WTC11 (cell line): Measurements from ENCODE around the gene HAPLN3. TPM values are rescaled to one million over a fixed set of nuclear protein-coding genes. Genes with fewer than 3 reads are reported as not detected.

Experiments used
- ATAC-seq: fragments of 200-7000 bp; cut with Tn5 transposase; 2 replicates; pipeline ENCODE4 v1.10.0; 2021; ENCODE audit warnings: mild to moderate bottlenecking, moderate library complexity
- CTCF ChIA-PET: fragments of 300-600 bp; sonication (Branson Sonifier 250); formaldehyde crosslinking; loops from one replicate; lab custom pipeline; 2021; ENCODE audit warnings: antibody characterized with exemption; lab: Charles Lee
- POLR2A ChIA-PET: fragments of 350-600 bp; sonication (Branson Sonifier 250); formaldehyde crosslinking; loops from one replicate; lab custom pipeline; 2021; ENCODE audit warnings: antibody characterized with exemption; lab: Charles Lee
- DNase-seq: peaks from one replicate; pipeline ENCODE4 v3.0.0; 2021; ENCODE audit warnings: low spot score
- H3K27ac Mint-ChIP-seq: 2 replicates; pipeline ENCODE4 v1.8.0; 2021; ENCODE audit warnings: mixed read lengths
- H3K27me3 Mint-ChIP-seq: 2 replicates; pipeline ENCODE4 v1.8.0; 2021; ENCODE audit warnings: low read depth, mild to moderate bottlenecking, moderate library complexity, mixed read lengths
- H3K36me3 Mint-ChIP-seq: 2 replicates; pipeline ENCODE4 v1.8.0; 2021; ENCODE audit warnings: mixed read lengths
- H3K4me1 Mint-ChIP-seq: 2 replicates; pipeline ENCODE4 v1.8.0; 2022; ENCODE audit warnings: mixed read lengths
- H3K4me3 Mint-ChIP-seq: 2 replicates; pipeline ENCODE4 v1.8.0; 2021; ENCODE audit warnings: mild to moderate bottlenecking, moderate library complexity, mixed read lengths
- H3K9me3 Mint-ChIP-seq: 2 replicates; pipeline ENCODE4 v1.8.0; 2021; ENCODE audit warnings: mixed read lengths
- AR ChIP-seq: fragments of 250-450 bp; sonication (Bioruptor Pico); IDR thresholded peaks from 2 replicates; pipeline ENCODE4 v1.9.0; 2021; ENCODE audit warnings: mild to moderate bottlenecking
- ATF1 ChIP-seq: sonication (generic); formaldehyde crosslinking; IDR thresholded peaks from 2 replicates; pipeline ENCODE4 v1.8.1; 2023; ENCODE audit warnings: mild to moderate bottlenecking, moderate library complexity, missing genetic modification reagents
- ATF2 ChIP-seq: sonication (generic); formaldehyde crosslinking; IDR thresholded peaks from 2 replicates; pipeline ENCODE4 v1.8.1; 2022; ENCODE audit warnings: low read depth, missing genetic modification reagents, borderline replicate concordance
- CDX4 ChIP-seq: fragments of 250-450 bp; sonication (Bioruptor Pico); IDR thresholded peaks from 2 replicates; pipeline ENCODE4 v1.9.0; 2021; ENCODE audit warnings: moderate library complexity, mild to moderate bottlenecking, inconsistent platforms, borderline replicate concordance
- EMX1 ChIP-seq: fragments of 250-450 bp; sonication (Bioruptor Pico); IDR thresholded peaks from 2 replicates; pipeline ENCODE4 v1.8.0; 2021; ENCODE audit warnings: mild to moderate bottlenecking
- ESRRA ChIP-seq: sonication (generic); formaldehyde crosslinking; IDR thresholded peaks from 2 replicates; pipeline ENCODE4 v1.8.1; 2022; ENCODE audit warnings: mild to moderate bottlenecking, missing genetic modification reagents, borderline replicate concordance
- FOXJ3 ChIP-seq: sonication (generic); formaldehyde crosslinking; IDR thresholded peaks from 2 replicates; pipeline ENCODE4 v1.9.0; 2021; ENCODE audit warnings: missing genetic modification reagents, mild to moderate bottlenecking, borderline replicate concordance
- IRF2 ChIP-seq: sonication (generic); formaldehyde crosslinking; IDR thresholded peaks from 2 replicates; pipeline ENCODE4 v1.8.0; 2022; ENCODE audit warnings: low read depth, missing genetic modification reagents, borderline replicate concordance
- NFATC4 ChIP-seq: fragments of 250-450 bp; sonication (Bioruptor Pico); IDR thresholded peaks from 2 replicates; pipeline ENCODE4 v1.9.0; 2021; ENCODE audit warnings: mild to moderate bottlenecking
- PRDM15 ChIP-seq: sonication (generic); formaldehyde crosslinking; IDR thresholded peaks from 2 replicates; pipeline ENCODE4 v1.8.0; 2022; ENCODE audit warnings: missing genetic modification reagents
- RORB ChIP-seq: fragments of 250-450 bp; sonication (Bioruptor Pico); IDR thresholded peaks from 2 replicates; pipeline ENCODE4 v1.9.0; 2021; ENCODE audit warnings: mild to moderate bottlenecking
- TEAD1 ChIP-seq: sonication (generic); formaldehyde crosslinking; IDR thresholded peaks from 2 replicates; pipeline ENCODE4 v1.8.0; 2022; ENCODE audit warnings: mild to moderate bottlenecking, missing genetic modification reagents
- USF1 ChIP-seq: sonication (generic); formaldehyde crosslinking; IDR thresholded peaks from 2 replicates; pipeline ENCODE4 v1.8.0; 2022; ENCODE audit warnings: mild to moderate bottlenecking, missing genetic modification reagents
- USF2 ChIP-seq: sonication (generic); formaldehyde crosslinking; IDR thresholded peaks from 2 replicates; pipeline ENCODE4 v1.8.1; 2023; ENCODE audit warnings: mild to moderate bottlenecking, missing genetic modification reagents, moderate library complexity
- ZNF416 ChIP-seq: fragments of 250-450 bp; sonication (Bioruptor Pico); IDR thresholded peaks from 2 replicates; pipeline ENCODE4 v1.9.0; 2021; ENCODE audit warnings: mild to moderate bottlenecking, inconsistent platforms
- ZNF532 ChIP-seq: fragments of 250-450 bp; sonication (Bioruptor Pico); IDR thresholded peaks from 2 replicates; pipeline ENCODE4 v1.9.0; 2021; ENCODE audit warnings: mild to moderate bottlenecking, borderline replicate concordance
- total RNA-seq: library from RNA; stranded (reverse); gene quantifications from 3 replicates; pipeline ENCODE4 v1.2.3, GENCODE V29; 2021

HAPLN3 gene
- total RNA-seq, 1 experiment from 2014 or later, result 50.6 TPM

GRCh38 chr15:88907111-88907510 lies 11.8 kb upstream of the HAPLN3 start:
- Mint-ChIP-seq H3K4me3 (no peak overlapping the region), H3K4me1 (peaks cover 76% of the 10 kb centered on the region), H3K27me3 (no peaks in the 10 kb centered on the region; the same call in 1 of the 2 replicates), H3K27ac (peak overlapping the region; percentile 72; the same call in 1 of the 2 replicates), H3K36me3 (peaks cover 95% of the 10 kb centered on the region), H3K9me3 (no peaks in the 10 kb centered on the region)
- ATAC-seq, result no peak
- POLR2A ChIA-PET, result no interaction called here
- CTCF ChIA-PET, result interaction anchor here (0.9 to 8.6 kb wide), 3 partner anchors 9 to 264 kb away, joined by 3 to 226 read pairs (median 18); no protein-coding TSS in a partner anchor
- DNase-seq, result no peak
- TF ChIP-seq AR (no peak), USF2 (CRISPR knock-in tag) (no peak), ATF2 (no peak), ESRRA (CRISPR knock-in tag) (no peak), USF1 (CRISPR knock-in tag) (no peak)

- CTCF ChIA-PET, result interaction anchor here (2.3 to 8.6 kb wide), 4 partner anchors 11 to 265 kb away, joined by 13 to 226 read pairs (median 41); partner anchors contain the start of gene HAPLN3
- no peaks in the 10 kb centered on the region; the same call in 1 of the 2 replicates for H3K27me3 Mint-ChIP-seq
- H3K9me3 Mint-ChIP-seq, result no peaks in the 10 kb centered on the region
- no peak overlapping the region for H3K4me3 Mint-ChIP-seq
- POLR2A ChIA-PET, result interaction anchor here (1.0 kb wide), 1 partner anchor 92 kb away, joined by 3 read pairs; no protein-coding TSS in a partner anchor
- TF ChIP-seq RORB (CRISPR knock-in tag) (no peak), CDX4 (CRISPR knock-in tag) (no peak), NFATC4 (CRISPR knock-in tag) (no peak), ZNF416 (CRISPR knock-in tag) (no peak)
- no peak overlapping the region for H3K27ac Mint-ChIP-seq
- no peak for DNase-seq
- ATAC-seq, result no peak
- H3K4me1 Mint-ChIP-seq, result peaks cover 74% of the 10 kb centered on the region
- H3K36me3 Mint-ChIP-seq, result peaks cover 96% of the 10 kb centered on the region
Observed at GRCh38 chr15:88906551-88906950, 11.2 kb upstream of the HAPLN3 start.

GRCh38 chr15:88906130-88906529 lies 10.8 kb upstream of the HAPLN3 start:
- ChIA-PET CTCF (interaction anchor here (1.8 to 8.6 kb wide), 10 partner anchors 11 to 265 kb away, joined by 4 to 226 read pairs (median 16); partner anchors contain the start of gene HAPLN3), POLR2A (interaction anchor here (0.6 to 1.7 kb wide), 5 partner anchors 79 to 98 kb away, joined by 3 to 7 read pairs (median 4); no protein-coding TSS in a partner anchor)
- DNase-seq (no peak), ATAC-seq (no peak)
- Mint-ChIP-seq H3K9me3 (no peaks in the 10 kb centered on the region), H3K4me3 (no peak overlapping the region), H3K4me1 (peaks cover 70% of the 10 kb centered on the region), H3K36me3 (peaks cover 97% of the 10 kb centered on the region), H3K27ac (peak overlapping the region; percentile 74), H3K27me3 (no peaks in the 10 kb centered on the region; the same call in 1 of the 2 replicates)
- TF ChIP-seq FOXJ3 (CRISPR knock-in tag) (no peak), TEAD1 (CRISPR knock-in tag) (no peak), ZNF532 (CRISPR knock-in tag) (no peak), IRF2 (CRISPR knock-in tag) (no peak), NFATC4 (CRISPR knock-in tag) (no peak), ATF1 (CRISPR knock-in tag) (no peak), EMX1 (CRISPR knock-in tag) (no peak), PRDM15 (CRISPR knock-in tag) (no peak)
